Measurements from ENCODE around the gene NECAB3.

The NECAB3 gene

GRCh38 chr20:33696448-33696847, 22.2 kb upstream of the NECAB3 start:
- no peak for DNase-seq (ENCODE audit: low spot score)

DNA sequence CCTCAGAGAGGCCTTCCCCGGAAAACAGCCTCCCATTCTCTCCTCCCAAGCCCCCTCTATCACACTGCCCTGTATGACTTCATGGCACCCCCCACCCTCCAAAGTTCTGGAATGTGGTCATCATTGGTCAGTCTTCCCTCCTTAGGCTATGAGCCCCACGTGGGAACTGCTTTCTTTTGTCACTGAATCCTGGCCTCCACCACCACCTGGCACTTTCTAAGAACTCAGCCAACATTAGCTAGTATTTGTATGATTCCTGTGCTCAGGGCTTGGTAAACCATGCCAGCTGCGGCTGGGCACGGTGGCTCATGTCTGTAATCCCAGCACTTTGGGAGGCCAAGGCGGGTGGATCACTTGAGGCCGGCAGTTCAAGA, 20.4 kb upstream of the NECAB3 start:
- no peak for DNase-seq (ENCODE audit: low spot score)

- no peak for DNase-seq (ENCODE audit: low spot score)
Measured at GRCh38 chr20:33693741-33694638, 19.8 kb upstream of the NECAB3 start.

GRCh38 chr20:33693289-33693688, 19.1 kb upstream of the NECAB3 start:
- no peak for DNase-seq (ENCODE audit: low spot score)

- DNase-seq (ENCODE audit: low spot score), result no peak
Measured at GRCh38 chr20:33689973-33690372, 15.7 kb upstream of the NECAB3 start.

DNA sequence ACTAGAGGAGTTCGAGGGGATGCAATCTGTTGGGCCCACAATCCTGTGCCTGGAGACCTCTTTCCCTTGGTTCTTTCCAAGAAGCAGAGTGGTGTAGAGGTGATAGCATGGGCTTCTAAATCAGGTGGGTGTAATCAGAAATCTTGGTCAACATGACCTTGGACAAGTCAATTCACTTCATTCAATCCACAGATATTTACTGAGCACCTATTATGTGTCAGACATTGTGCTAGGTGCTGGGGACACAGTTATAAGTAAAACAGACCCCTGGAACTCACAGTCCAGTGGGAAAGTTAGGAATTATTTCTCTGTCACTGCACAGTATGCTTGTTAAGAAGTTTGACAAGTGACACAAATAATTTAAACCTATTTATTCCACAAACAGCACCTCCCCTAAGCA, 15.3 kb upstream of the NECAB3 start:
- no peak for DNase-seq (ENCODE audit: low spot score)

GRCh38 chr20:33688938-33689424, 14.8 kb upstream of the NECAB3 start:
- DNase-seq (ENCODE audit: low spot score), result no peak

DNA sequence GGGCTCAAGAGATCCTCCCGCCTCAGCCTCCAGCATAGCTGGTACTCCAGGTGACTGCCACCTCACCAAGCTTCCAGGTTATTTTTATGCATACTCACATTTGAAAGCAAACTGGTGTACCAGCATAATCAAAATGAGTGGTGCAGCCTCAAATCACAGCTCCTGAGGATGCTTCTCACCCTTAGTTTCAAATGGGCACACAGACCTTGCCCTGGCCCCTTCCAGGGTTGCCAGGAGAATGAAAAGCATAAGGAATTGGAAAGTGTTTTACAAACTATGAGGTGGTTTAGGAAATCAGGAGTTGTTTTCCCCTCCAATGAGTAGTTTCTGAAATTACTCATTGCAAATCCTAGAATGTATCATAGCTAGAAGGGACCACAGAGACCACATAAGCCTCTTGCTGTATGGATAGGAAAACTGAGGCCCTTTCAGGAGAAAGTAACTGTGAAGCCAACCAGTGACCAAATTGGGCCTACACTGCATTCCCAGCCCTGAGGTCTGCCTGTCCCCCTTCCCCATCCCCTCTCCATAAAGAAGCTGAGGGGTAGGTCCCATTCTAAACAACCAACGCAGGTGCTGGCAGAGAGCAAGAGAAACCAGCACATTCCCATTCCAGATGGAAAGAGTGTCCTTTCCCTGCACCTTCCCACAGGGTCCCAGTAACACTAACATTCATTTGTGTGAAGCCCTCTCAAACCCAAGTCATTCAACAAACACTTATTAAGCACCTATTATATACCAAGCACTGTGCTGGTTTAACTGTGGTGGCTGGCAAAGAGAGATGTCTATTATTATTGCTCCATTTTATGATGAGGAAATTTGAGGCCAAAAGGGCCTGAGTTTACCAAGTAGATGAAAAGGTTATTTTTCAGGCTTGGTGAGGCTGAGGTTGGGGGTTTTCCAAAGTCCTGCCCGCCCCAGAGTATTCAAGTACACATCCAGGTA, 14.0 kb upstream of the NECAB3 start:
- DNase-seq (ENCODE audit: low spot score), result no peak

GRCh38 chr20:33687370-33687915, 13.2 kb upstream of the NECAB3 start:
- no peak for DNase-seq (ENCODE audit: low spot score)

- DNase-seq (ENCODE audit: low spot score), result no peak
Measured at GRCh38 chr20:33686984-33687366, 12.7 kb upstream of the NECAB3 start.

DNA sequence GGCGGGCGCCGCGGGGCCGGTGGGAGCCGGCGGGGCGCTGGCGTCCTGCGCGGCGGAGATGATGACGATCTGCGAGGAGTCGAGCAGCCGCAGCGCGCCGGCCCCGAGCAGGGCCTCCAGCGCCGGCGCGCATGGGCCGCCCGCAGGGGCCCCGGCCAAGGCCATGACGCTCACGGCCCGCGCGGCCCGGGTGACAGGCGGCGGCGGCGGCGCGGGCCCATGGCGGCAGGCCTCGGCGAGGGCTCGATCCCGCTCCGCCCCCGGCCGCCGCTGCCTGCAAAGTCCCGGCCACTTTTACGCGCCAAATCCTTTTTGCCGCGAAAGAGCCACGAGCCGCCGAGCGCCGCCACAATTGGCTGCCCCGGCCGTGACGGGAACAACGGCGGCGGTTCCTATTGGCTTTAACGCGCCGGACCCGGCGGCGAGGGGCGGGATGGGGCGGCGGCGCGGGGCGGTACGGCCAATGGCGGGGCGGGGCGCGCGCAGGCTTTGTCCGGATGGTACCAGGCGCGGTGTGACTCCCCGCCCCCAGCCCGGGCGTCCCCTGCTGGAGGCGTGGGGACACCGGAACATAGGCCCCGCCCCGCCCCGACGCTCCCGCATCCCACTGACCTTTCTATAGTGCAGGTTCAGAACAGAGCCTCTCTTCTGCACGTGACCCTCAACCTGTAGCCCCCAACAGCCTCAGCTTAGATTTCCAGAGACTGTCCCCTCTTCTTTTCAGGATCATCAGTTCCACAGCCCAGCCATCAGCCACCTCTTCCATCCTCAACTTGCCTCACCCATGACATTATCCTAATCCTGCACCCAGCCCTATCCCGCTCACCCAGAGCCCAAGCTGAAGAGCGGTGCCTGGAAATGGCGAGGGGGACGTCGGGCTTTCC, 12.1 kb upstream of the NECAB3 start, which contains the start of gene E2F1:
Gene E2F1 (minus strand): TSS at position 286 of the 884 bp plus-strand sequence. CDS start 121 bp downstream, at position 165.
- DNase-seq (ENCODE audit: low spot score), result peak; percentile 97

GRCh38 chr20:33685328-33686099, 11.3 kb upstream of the NECAB3 start:
- peak; percentile 79 for DNase-seq (ENCODE audit: low spot score)

- DNase-seq (ENCODE audit: low spot score), result no peak
Measured at GRCh38 chr20:33684533-33685327, 10.5 kb upstream of the NECAB3 start.

DNA sequence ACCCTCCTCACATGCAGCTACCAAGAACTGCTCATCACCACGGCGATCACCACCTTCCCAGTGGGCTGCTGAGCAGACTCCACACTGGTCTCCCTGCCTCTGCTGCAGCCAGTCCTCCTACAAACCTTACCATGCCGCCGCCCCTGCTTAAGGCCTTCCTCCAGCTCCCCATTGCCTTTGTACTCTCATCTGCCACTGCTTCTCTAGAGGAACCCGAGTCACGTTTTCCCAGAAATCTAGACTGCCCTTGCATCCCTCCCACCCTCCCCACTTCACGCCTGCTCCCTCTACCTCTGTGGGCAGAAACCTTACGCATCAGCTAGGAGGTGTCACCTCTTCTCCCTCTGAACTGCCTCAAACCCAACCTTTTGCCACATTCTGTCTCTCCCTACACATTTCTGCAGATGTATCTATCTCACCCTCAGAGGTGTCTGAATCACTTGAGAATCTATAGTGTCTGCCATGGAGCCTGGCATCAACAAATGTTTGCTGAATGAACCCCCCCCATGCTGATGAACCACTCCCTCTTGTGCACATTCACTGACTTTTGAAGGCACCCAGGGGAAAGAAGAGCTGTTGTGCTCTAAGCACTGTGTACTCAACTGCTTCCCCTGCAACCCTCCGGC, 7.6 kb upstream of the NECAB3 start:
- no peak for DNase-seq (ENCODE audit: low spot score)

- DNase-seq (ENCODE audit: low spot score), result no peak
Measured at GRCh38 chr20:33681288-33681687, 7.1 kb upstream of the NECAB3 start.

- DNase-seq (ENCODE audit: low spot score), result no peak
Measured at GRCh38 chr20:33680686-33681085, 6.5 kb upstream of the NECAB3 start.

- no peak for DNase-seq (ENCODE audit: low spot score)
Measured at GRCh38 chr20:33679758-33680485, 5.7 kb upstream of the NECAB3 start.

GRCh38 chr20:33677991-33678702, 3.9 kb upstream of the NECAB3 start:
- DNase-seq (ENCODE audit: low spot score), result no peak

All from RKO (cell line).